NCI-H1105 (cell line): ENCODE data around the gene HCFC1R1.
"Not testable (repeated sequence)": the region's sequence is repeated elsewhere in the genome, so short reads cannot be mapped to it uniquely, and the experiment has no call there.

Experiments
- DNase-seq: peaks from one replicate; lab custom pipeline; 2025; lab: John Stamatoyannopoulos, UW

The HCFC1R1 gene

DNA sequence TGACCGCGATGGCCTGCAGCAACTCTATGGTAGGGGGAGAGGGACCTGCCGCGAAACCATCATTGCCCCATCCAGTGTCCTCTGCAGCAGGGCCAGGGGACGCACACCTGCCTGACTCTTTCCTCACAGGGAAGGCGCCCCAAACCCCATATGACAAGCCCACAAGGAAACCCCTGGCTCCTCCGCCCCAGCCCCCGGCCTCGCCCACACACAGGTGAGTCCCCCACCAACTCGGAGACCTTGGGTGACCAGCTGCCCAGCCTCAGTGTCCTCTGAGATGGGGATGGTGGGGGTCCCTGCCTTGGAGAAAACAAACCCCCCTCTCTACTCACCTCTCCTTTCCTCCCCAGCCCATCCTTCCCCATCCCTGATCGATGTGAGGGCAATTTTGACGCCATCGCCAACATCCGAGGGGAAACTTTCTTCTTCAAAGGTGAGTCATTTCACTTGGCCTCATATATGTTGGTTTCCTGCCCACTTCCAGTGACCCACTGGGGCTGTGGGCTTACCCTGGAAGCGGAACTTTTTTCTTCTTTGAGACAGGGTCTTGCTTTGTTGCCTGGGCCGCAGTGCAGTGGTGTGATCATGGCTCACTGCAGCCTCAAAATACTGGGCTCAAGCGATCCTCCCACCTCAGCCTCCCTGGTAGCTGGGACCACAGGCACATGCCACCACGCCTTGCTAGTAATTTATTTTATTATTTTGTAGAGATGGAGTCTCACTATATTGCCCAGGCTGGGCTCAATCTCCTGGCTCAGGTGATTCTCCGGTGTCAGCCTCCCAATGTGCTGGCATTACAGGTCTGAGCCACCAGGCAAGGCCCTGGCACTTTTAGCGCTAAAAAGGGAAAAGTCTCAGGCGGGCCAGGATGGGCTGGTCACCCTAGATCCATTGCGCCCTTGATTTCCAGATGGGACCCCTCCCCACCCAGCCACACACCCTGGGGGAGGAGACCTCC is 33.7 kb upstream of the HCFC1R1 start:
- DNase-seq = no peak

GRCh38 chr16:3056336-3057180 is 32.8 kb upstream of the HCFC1R1 start:
- no peak for DNase-seq

DNA sequence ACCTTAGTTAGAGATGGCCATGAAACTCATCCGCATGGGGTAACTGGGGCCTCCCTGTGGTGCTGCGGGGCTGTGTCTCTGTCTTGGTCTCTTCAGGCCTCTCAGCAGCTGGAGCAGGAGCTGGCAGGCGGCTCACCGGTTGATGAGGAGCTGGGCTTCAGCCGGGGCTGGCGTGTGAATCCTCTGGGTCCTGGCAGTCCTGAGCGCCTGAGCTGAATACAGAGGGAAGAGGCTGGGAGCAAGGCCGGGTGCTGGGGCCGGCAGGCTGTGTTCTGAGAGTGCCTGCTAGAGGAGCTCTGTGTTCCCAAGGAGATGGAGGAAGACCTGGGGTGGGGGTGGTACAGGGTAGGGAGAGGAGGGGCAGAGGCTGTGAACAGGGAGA is 32.0 kb upstream of the HCFC1R1 start:
- not testable (repeated sequence) for DNase-seq

- DNase-seq = no peak
Measured at GRCh38 chr16:3054965-3055733, 31.4 kb upstream of the HCFC1R1 start.

- not testable (repeated sequence) for DNase-seq
Measured at GRCh38 chr16:3053330-3053710, 29.6 kb upstream of the HCFC1R1 start.

DNA sequence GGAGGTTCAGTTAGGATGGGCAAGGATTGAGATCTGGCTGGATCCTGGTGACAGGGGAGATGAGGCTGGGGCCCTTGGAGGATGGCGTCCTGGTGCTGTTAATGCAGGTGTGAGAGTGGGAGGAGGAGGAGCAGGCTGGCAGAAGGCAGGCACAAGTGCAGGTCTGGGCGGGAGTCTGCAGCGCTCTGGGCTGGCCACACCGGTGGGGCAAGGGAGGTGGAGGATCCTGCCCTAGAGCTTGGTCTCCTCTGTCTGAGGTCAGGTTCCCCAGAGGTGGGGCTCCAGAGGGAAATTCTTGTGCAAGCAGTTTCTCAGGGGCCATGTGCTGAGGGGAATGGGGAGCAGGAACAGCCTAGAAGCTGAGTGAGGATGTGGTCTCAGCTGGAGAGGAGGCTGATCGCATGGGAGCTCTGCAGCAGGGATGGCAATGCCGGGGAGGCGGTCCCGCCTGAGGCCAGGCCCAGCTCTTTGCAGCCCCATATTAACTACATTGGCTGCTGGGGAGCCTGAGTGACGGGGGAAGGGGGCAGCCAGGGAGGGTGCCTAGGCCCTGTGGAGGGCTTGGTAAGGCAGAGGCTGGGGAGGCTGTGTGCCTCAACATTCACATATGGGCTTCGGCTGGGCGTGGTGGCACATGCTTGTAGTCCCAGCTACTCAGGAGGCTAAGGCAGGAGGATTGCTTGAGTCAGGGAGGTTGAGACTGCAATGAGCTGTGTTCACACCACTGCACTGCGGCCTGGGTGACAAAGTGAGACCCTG is 29.0 kb upstream of the HCFC1R1 start:
- DNase-seq = not testable (repeated sequence)

DNA sequence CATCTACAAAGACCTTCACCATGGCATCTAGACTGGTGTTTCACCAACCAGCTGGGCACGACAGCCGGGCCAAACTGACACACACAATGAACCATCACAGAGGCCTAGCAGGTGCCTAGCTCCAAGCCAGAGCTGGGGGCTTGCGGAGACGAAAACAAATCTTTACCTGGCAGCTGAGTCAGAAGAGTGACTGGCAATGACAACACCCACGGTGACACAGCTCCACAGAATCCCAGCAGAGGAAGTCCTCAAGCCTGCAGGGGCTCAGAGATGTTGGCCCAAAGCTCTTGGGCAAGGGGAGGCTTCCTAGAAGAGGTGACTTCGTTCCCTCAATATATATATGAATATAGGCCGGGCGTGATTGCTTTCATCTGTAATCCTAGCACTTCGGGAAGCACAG is 27.8 kb upstream of the HCFC1R1 start:
- DNase-seq = no peak

- no peak for DNase-seq
Measured at GRCh38 chr16:3051009-3051408, 27.3 kb upstream of the HCFC1R1 start.

DNA sequence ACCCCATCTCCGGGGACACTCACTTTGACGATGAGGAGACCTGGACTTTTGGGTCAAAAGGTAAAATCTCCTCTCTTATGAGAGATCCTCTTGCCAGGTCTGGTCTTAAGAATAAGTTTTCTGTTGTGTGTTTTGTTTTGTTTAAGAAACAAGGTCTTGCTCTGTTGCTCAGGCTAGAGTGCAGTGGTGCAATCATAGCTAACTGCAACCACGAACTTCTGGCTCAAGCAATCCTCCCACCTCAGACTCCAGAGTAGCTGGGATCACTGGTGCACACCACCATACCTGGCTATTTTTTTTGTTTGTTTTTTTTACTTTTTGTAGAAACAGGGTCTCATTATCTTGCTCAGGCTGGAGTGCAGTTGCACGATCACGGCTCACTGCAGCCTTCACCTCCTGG is 26.7 kb upstream of the HCFC1R1 start:
- no peak for DNase-seq

- no peak for DNase-seq
Measured at GRCh38 chr16:3049921-3050481, 26.3 kb upstream of the HCFC1R1 start.

DNA sequence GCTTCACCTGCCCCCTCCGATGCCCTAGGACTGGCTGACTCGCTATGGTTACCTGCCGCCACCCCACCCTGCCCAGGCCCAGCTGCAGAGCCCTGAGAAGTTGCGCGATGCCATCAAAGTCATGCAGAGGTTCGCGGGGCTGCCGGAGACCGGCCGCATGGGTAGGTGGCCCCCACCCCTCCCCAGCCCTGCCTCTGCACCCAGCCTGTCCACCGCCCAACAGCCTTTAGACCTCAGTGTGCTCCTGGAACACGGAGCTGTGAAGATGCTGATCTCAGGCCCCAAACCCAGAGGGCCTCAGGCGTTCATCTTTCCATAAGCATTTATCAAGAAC is 23.6 kb upstream of the HCFC1R1 start:
- no peak for DNase-seq

GRCh38 chr16:3046641-3047386 is 23.1 kb upstream of the HCFC1R1 start:
- no peak for DNase-seq

DNA sequence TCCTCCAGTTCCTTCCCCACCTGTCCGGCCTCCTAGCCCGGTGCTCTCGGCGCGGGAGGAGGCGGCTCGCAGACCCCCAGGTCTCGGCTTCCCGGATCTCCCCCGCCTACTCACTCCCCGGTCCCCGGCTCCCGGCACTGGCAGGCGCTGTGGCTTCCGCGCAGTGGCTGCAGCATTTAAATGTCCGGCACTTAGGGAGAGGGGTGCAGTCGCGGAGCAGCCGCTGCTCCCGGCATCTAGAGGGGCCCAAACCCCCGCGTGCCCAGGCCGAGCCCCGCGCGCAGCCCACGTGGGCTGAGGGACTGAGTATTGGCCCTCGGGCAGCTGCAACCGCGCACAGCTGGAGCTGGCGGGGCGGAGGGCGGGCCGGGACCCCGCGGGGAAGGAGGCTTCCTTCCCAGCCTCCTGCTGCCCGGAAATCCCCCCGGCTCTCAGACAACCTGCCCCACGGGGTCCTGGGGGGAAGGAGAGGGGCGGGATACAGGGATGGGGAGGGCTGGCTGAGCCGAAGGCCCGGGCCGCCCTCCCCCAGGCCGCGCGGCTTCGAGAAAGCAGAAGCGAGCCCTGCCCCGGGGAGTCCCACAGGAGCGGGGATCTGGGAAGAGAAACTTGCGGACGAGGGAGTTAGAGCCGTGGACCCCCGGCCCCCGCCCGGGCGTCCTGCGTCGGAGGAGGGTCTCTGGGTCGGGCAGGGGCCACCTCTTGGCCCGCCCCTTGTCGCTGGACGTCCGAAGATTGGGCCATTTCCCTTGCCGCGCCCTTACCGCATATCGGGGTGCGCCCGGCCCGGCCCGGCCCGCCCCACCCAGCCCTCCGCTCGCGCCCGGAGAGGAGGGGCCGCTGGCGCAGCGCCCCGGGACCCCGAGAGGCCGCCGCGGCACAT is 22.3 kb upstream of the HCFC1R1 start, which contains the start of gene MMP25:
TSS of gene MMP25 (plus strand) at position 804 of the 883 bp plus-strand sequence. CDS start 357 bp downstream, outside the sequence.
- DNase-seq = no peak

DNA sequence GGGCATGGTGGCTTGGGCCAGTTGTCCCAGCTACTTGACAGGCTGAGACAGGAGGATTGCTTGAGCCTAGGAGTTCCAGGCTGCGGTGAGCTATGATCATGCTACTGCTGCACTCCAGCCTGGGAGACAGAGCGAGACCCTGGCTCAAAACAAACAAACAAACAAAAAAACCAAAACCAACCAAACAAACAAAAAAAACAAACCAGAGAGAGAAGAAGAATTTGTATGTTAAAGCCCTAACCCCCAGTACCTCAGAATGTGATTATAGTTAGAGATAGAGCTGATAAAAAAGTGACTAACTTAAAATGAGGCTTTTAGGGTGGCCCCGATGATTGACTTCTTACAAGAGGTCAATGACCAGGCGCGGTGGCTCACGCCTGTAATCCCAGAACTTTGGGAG is 21.0 kb upstream of the HCFC1R1 start:
- no peak for DNase-seq

DNA sequence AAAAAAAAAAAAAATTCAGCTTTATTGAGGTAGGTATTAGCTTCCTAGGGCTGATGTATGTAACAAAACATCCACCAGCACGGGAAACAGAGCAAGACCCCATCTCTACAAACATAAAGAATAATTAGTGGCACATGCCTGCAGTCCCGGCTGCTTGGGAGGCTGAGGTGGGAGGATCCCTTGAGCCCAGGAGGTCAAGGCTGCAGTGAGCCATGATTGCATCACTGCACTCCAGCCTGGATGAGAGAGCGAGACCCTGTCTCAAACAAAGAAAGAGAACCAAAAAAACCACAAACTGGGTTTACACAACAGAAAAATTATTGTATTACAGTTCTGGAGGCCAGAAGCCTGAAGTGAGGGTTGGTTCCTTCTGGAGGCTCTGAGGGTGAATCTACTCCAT is 18.6 kb upstream of the HCFC1R1 start:
- DNase-seq = no peak

GRCh38 chr16:3038896-3039295 is 15.2 kb upstream of the HCFC1R1 start:
- DNase-seq = no peak

GRCh38 chr16:3038256-3038655 is 14.5 kb upstream of the HCFC1R1 start:
- peak; percentile 27 for DNase-seq

- DNase-seq = no peak
Measured at GRCh38 chr16:3036726-3037315, 13.1 kb upstream of the HCFC1R1 start, which contains the start of gene BICDL2. Gene BICDL2 (minus strand): TSS chr16:3036944. CDS start chr16:3035496, 1,448 bp downstream.
